Keratinocyte (primary cell): ENCODE data around the gene P3H2. TPM values are rescaled to one million over a fixed set of nuclear protein-coding genes. Genes with fewer than 3 reads are reported as not detected.

Experiments used
- DNase-seq: peaks from one replicate; pipeline ENCODE4 v3.0.0-alpha.2; 2011; ENCODE audit warnings: low read depth, missing footprints, low spot score
- FAIRE-seq: peaks from 2 replicates; lab custom pipeline; 2011; peaks lifted over from hg19 to GRCh38; lab: Jason Lieb, UNC
- H2AFZ ChIP-seq: 2 replicates; pipeline ENCODE4 v1.6.0; 2012; ENCODE audit warnings: low read length, control low read depth, inconsistent platforms; ENCODE audit not compliant: control insufficient read depth
- H3K27ac ChIP-seq: 2 replicates; pipeline ENCODE4 v1.5.1; 2011; ENCODE audit warnings: low read length; ENCODE audit not compliant: control insufficient read depth, insufficient read depth
- H3K27me3 ChIP-seq: 3 replicates; pipeline ENCODE4 v1.6.0; 2011; ENCODE audit warnings: low read length; ENCODE audit not compliant: control insufficient read depth, insufficient read depth; ENCODE audit errors: extremely low read depth
- H3K36me3 ChIP-seq, 2 experiments: 2 replicates in 1 of 2; 3 replicates in 1 of 2; pipeline ENCODE4 v1.5.1; 2011; ENCODE audit warnings: low read length in 2 of 2, mild to moderate bottlenecking in 1 of 2; ENCODE audit not compliant: control insufficient read depth in 2 of 2, insufficient read depth in 2 of 2; ENCODE audit errors: extremely low read depth in 1 of 2
- H3K4me1 ChIP-seq: 3 replicates; pipeline ENCODE4 v1.5.1; 2011; ENCODE audit warnings: low read length; ENCODE audit not compliant: control insufficient read depth, insufficient read depth; ENCODE audit errors: extremely low read depth
- H3K4me2 ChIP-seq: 3 replicates; pipeline ENCODE4 v1.6.0; 2011; ENCODE audit warnings: low read depth, low read length; ENCODE audit not compliant: control insufficient read depth, insufficient read depth; ENCODE audit errors: extremely low read depth
- H3K4me3 ChIP-seq, 3 experiments: fragments of 200-600 bp in 1 of 3; sonication (generic) in 1 of 3; 2 replicates in 2 of 3; 3 replicates in 1 of 3; pipeline ENCODE4 v1.5.1; 2011 to 2016; ENCODE audit warnings: low read length in 3 of 3, mild to moderate bottlenecking in 3 of 3, control low read depth in 2 of 3, inconsistent platforms in 1 of 3, low read depth in 1 of 3, mixed read lengths in 1 of 3, mixed run types in 1 of 3, moderate library complexity in 1 of 3; ENCODE audit not compliant: control insufficient read depth in 2 of 3, insufficient read depth in 2 of 3; ENCODE audit errors: extremely low read depth in 1 of 3
- H3K79me2 ChIP-seq: 2 replicates; pipeline ENCODE4 v1.6.0; 2012; ENCODE audit warnings: low read length; ENCODE audit not compliant: control insufficient read depth, insufficient read depth
- H3K9ac ChIP-seq: 3 replicates; pipeline ENCODE4 v1.6.0; 2011; ENCODE audit warnings: low read length; ENCODE audit not compliant: control insufficient read depth, insufficient read depth; ENCODE audit errors: extremely low read depth
- H3K9me1 ChIP-seq: 3 replicates; pipeline ENCODE4 v1.6.0; 2011; ENCODE audit warnings: low read length; ENCODE audit not compliant: control insufficient read depth, insufficient read depth; ENCODE audit errors: extremely low read depth
- H3K9me3 ChIP-seq: 2 replicates; pipeline ENCODE4 v1.5.1; 2012; ENCODE audit warnings: low read depth, low read length; ENCODE audit not compliant: control insufficient read depth
- H4K20me1 ChIP-seq: 3 replicates; pipeline ENCODE4 v1.6.0; 2011; ENCODE audit warnings: low read length; ENCODE audit not compliant: control insufficient read depth, insufficient read depth; ENCODE audit errors: extremely low read depth
- EZH2 ChIP-seq: IDR thresholded peaks from one replicate; pipeline ENCODE4 v1.6.1; 2012; ENCODE audit warnings: inconsistent platforms, mild to moderate bottlenecking, low read length, moderate library complexity
- dilution Hi-C: fragments of 300-500 bp; cut with MboI; formaldehyde crosslinking; loops from one replicate; pipeline ENCODE4 v1.7.0; 2020; ENCODE audit warnings: low sequenced_read_pairs; ENCODE audit not compliant: extremely low pct_ligation_motif_present
- polyA plus RNA-seq, 5 experiments: library from polyadenylated mRNA; depleted of rRNA in 3 of 5; stranded (reverse) in 3 of 5; stranded (forward) in 1 of 5; unstranded in 1 of 5; fragments of >200 nt; gene quantifications; 1 replicate in 1 of 5; 2 replicates in 3 of 5; 3 replicates in 1 of 5; pipeline versions ENCODE4 v1.2.1 to v1.2.3, GENCODE V29; 2011 to 2012; ENCODE audit warnings: missing spikeins in 2 of 5, low read depth in 1 of 5, low replicate concordance in 1 of 5
- TF ChIP-seq, protein P1 (sequence below), 3 experiments: IDR thresholded peaks in 1 of 3; conservative IDR thresholded peaks in 1 of 3; optimal IDR thresholded peaks in 1 of 3; 2 replicates in 2 of 3; 3 replicates in 1 of 3; pipeline versions ENCODE3 to v1.5.1; 2011; ENCODE audit warnings: low read length in 3 of 3, mild to moderate bottlenecking in 3 of 3, moderate library complexity in 2 of 3, control low read depth in 1 of 3, inconsistent platforms in 1 of 3; ENCODE audit not compliant: insufficient read depth in 2 of 3; ENCODE audit errors: extremely low read depth in 1 of 3

The P3H2 gene
- polyA plus RNA-seq, 1 donor (not counting 4 experiments of a cell fraction or from before 2014, with no cell fraction given), result 115 TPM

DNA sequence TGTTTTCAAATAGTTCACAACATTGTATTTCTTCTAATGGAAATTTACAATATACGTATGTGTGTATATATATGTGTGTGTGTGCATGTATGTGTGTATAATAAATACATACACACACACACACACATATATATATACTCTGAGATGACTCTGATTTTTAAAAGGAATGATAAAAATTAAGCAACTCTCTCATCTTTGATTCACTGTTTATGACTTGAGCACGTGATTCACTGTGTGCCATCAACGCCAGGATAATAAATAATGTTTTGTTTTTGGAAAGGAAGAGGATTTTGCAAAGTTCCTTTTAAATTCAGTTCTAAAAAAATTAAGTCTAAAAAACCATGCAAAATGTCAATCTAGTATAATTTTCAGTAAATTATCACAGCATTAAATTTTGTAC lies 132.4 kb downstream of the P3H2 start:
- no peaks in the 10 kb centered on the region for H4K20me1 ChIP-seq
- H3K9ac ChIP-seq, result no peak overlapping the region
- peaks cover 7% of the 10 kb centered on the region for H3K4me1 ChIP-seq
- no peaks in the 10 kb centered on the region for H3K9me1 ChIP-seq
- no peak overlapping the region for H3K27ac ChIP-seq
- H3K4me2 ChIP-seq, result no peak overlapping the region
- no peak overlapping the region for H2AFZ ChIP-seq
- no peaks in the 10 kb centered on the region for H3K27me3 ChIP-seq
- dilution Hi-C loops, result no loop called here
- TF ChIP-seq, protein P1, sequence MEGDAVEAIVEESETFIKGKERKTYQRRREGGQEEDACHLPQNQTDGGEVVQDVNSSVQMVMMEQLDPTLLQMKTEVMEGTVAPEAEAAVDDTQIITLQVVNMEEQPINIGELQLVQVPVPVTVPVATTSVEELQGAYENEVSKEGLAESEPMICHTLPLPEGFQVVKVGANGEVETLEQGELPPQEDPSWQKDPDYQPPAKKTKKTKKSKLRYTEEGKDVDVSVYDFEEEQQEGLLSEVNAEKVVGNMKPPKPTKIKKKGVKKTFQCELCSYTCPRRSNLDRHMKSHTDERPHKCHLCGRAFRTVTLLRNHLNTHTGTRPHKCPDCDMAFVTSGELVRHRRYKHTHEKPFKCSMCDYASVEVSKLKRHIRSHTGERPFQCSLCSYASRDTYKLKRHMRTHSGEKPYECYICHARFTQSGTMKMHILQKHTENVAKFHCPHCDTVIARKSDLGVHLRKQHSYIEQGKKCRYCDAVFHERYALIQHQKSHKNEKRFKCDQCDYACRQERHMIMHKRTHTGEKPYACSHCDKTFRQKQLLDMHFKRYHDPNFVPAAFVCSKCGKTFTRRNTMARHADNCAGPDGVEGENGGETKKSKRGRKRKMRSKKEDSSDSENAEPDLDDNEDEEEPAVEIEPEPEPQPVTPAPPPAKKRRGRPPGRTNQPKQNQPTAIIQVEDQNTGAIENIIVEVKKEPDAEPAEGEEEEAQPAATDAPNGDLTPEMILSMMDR (optimal IDR thresholded peaks at IDR 0.05 in 1 of 3, IDR thresholded peaks at IDR 0.05 in 1 of 3, conservative IDR thresholded peaks at IDR 0.05 in 1 of 3; ENCODE audit: extremely low read depth in 1 of 3, insufficient read depth in 2 of 3, low read length in 3 of 3), result no peak
- no peak for TF ChIP-seq EZH2
- no peaks in the 10 kb centered on the region for H3K79me2 ChIP-seq
- FAIRE-seq, result no peak
- DNase-seq, result no peak
- H3K36me3 ChIP-seq, result peaks cover 0 to 12% of the 10 kb centered on the region in 2 experiments
- H3K4me3 ChIP-seq, result no peak overlapping the region
- H3K9me3 ChIP-seq, result no peaks in the 10 kb centered on the region

DNA sequence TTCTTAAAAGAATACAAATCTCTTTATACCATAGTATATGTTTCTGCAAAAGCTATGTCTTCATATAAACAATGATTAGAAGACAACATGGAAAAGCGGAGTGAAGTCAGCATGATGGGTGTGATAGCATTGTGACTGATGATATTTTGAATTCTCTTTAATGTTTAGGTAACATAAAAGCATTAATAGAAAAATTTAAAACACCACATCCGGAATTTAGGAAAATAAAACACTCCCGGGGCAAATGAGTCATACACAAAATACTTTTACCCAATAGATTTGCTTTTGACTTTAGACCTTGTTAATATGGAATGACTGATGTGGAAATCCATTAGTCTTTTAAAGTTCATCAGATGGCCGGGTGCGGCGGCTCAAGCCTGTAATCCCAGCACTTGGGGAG lies 134.7 kb downstream of the P3H2 start:
- no peaks in the 10 kb centered on the region for H3K79me2 ChIP-seq
- DNase-seq, result no peak
- H3K4me1 ChIP-seq, result peaks cover 7% of the 10 kb centered on the region
- dilution Hi-C loops, result no loop called here
- no peak overlapping the region for H3K9ac ChIP-seq
- H3K4me2 ChIP-seq, result no peak overlapping the region
- H3K9me1 ChIP-seq, result no peaks in the 10 kb centered on the region
- peaks cover 0 to 15% of the 10 kb centered on the region in 2 experiments for H3K36me3 ChIP-seq
- no peak overlapping the region for H3K27ac ChIP-seq
- FAIRE-seq, result no peak
- H3K27me3 ChIP-seq, result no peaks in the 10 kb centered on the region
- TF ChIP-seq, protein P1 (optimal IDR thresholded peaks at IDR 0.05 in 1 of 3, IDR thresholded peaks at IDR 0.05 in 1 of 3, conservative IDR thresholded peaks at IDR 0.05 in 1 of 3; ENCODE audit: extremely low read depth in 1 of 3, insufficient read depth in 2 of 3, low read length in 3 of 3), result no peak
- TF ChIP-seq EZH2, result no peak
- no peaks in the 10 kb centered on the region for H3K9me3 ChIP-seq
- H3K4me3 ChIP-seq, result no peak overlapping the region
- no peaks in the 10 kb centered on the region for H4K20me1 ChIP-seq
- H2AFZ ChIP-seq, result no peak overlapping the region
